HCT116 (cell line): ENCODE measurements around the gene CEP20. TPM values are rescaled to one million over a fixed set of nuclear protein-coding genes. Genes with fewer than 3 reads are reported as not detected.

Experiments used
- ATAC-seq: fragments of 200-7000 bp; cut with Tn5 transposase; 2 replicates; pipeline ENCODE4 v1.9.1; 2020; ENCODE audit warnings: mild to moderate bottlenecking, moderate library complexity
- BruUV-seq: library from RNA; stranded (reverse); fragments of 400-500 nt; replicated peaks from 2 replicates; lab custom pipeline; 2021; lab: Mats Ljungman, UMichigan
- CTCF ChIA-PET: fragments of 300-600 bp; sonication (Branson Sonifier 250); formaldehyde crosslinking; loops from one replicate; lab custom pipeline; 2021; ENCODE audit warnings: antibody characterized with exemption; lab: Charles Lee
- POLR2A ChIA-PET: fragments of 300-600, 350-600 bp; sonication (Branson Sonifier 250); formaldehyde crosslinking; loops from one replicate; lab custom pipeline; 2021; ENCODE audit warnings: antibody characterized with exemption; lab: Charles Lee
- RAD21 ChIA-PET, 2 experiments: fragments of 300-600 bp; sonication (Branson Sonifier 250); formaldehyde crosslinking; loops; one replicate each; lab custom pipeline; 2023; ENCODE audit warnings: low total read pairs in 2 of 2; ENCODE audit not compliant: uncharacterized antibody in 2 of 2, unreplicated experiment in 2 of 2, low non-redundant PET in 1 of 2; lab: Charles Lee
- DNase-seq: peaks from one replicate; pipeline ENCODE4 v3.0.0-alpha.2; 2010; ENCODE audit warnings: low read depth, low spot score
- H2AFZ ChIP-seq: fragments of 200-600 bp; shearing (Covaris generic), sonication (generic); 2 replicates; pipeline ENCODE4 v1.6.1; 2017; ENCODE audit warnings: low read depth, mixed run types, mixed read lengths, antibody characterized with exemption, low read length; ENCODE audit not compliant: poor library complexity, severe bottlenecking
- H3K27ac ChIP-seq: 2 replicates; pipeline ENCODE4 v1.5.1; 2012; ENCODE audit warnings: low read depth, low read length
- H3K27me3 ChIP-seq: fragments of 200-600 bp; sonication (generic); 2 replicates; pipeline ENCODE4 v1.6.1; 2016; ENCODE audit warnings: mixed run types, low read length, mixed read lengths; ENCODE audit not compliant: insufficient read depth
- H3K36me3 ChIP-seq, 2 experiments: fragments of 200-500 bp in 1 of 2; fragments of 200-600 bp in 1 of 2; sonication (Bioruptor generic) in 1 of 2; sonication (generic) in 1 of 2; 2 replicates each; pipeline versions ENCODE4 v1.5.1 to v1.6.1; 2014 to 2016; ENCODE audit warnings: low read length in 2 of 2, inconsistent platforms in 1 of 2, mixed read lengths in 1 of 2, mixed run types in 1 of 2; ENCODE audit not compliant: insufficient read depth in 2 of 2, control insufficient read depth in 1 of 2
- H3K4me1 ChIP-seq, 2 experiments: fragments of 200-600 bp in 1 of 2; sonication (generic) in 1 of 2; 2 replicates each; pipeline versions ENCODE4 v1.5.1 to v1.6.1; 2012 to 2017; ENCODE audit warnings: low read length in 2 of 2, inconsistent platforms in 1 of 2, mild to moderate bottlenecking in 1 of 2, mixed read lengths in 1 of 2, mixed run types in 1 of 2, moderate library complexity in 1 of 2; ENCODE audit not compliant: insufficient read depth in 2 of 2, control insufficient read depth in 1 of 2
- H3K4me2 ChIP-seq: fragments of 200-600 bp; sonication (generic); 2 replicates; pipeline ENCODE4 v1.6.1; 2017; ENCODE audit warnings: mixed run types, low read length, mixed read lengths
- H3K4me3 ChIP-seq, 2 experiments: fragments of 200-600 bp in 1 of 2; sonication (generic) in 1 of 2; replicated peaks in 1 of 2; 2 replicates each; pipeline ENCODE4 v1.5.1; 2011 to 2016; ENCODE audit warnings: low read length in 2 of 2, control low read depth in 1 of 2, low read depth in 1 of 2, mild to moderate bottlenecking in 1 of 2, mixed read lengths in 1 of 2, mixed run types in 1 of 2
- H3K79me2 ChIP-seq: fragments of 200-600 bp; sonication (generic); 2 replicates; pipeline ENCODE4 v1.6.1; 2017; ENCODE audit warnings: mild to moderate bottlenecking, mixed run types, low read length, moderate library complexity, mixed read lengths; ENCODE audit not compliant: insufficient read depth
- H3K9ac ChIP-seq: fragments of 200-600 bp; sonication (generic); 2 replicates; pipeline ENCODE4 v1.6.1; 2016; ENCODE audit warnings: low read length, mixed read lengths
- H3K9me2 ChIP-seq: fragments of 200-600 bp; sonication (generic), shearing (Covaris generic); 2 replicates; pipeline ENCODE4 v1.6.1; 2017; ENCODE audit warnings: mixed run types, mild to moderate bottlenecking, moderate library complexity; ENCODE audit not compliant: insufficient read depth
- H3K9me3 ChIP-seq, 2 experiments: fragments of 200-500 bp in 1 of 2; fragments of 200-600 bp in 1 of 2; sonication (Bioruptor generic) in 1 of 2; sonication (generic) in 1 of 2; 2 replicates each; pipeline ENCODE4 v1.6.1; 2014 to 2017; ENCODE audit warnings: low read length in 2 of 2, mixed read lengths in 2 of 2, inconsistent platforms in 1 of 2, low read depth in 1 of 2, mild to moderate bottlenecking in 1 of 2, mixed run types in 1 of 2, moderate library complexity in 1 of 2; ENCODE audit not compliant: control insufficient read depth in 1 of 2, insufficient read depth in 1 of 2
- H4K20me1 ChIP-seq: fragments of 200-600 bp; sonication (generic), shearing (Covaris generic); 2 replicates; pipeline ENCODE4 v1.6.1; 2017; ENCODE audit warnings: mixed run types, mild to moderate bottlenecking, moderate library complexity; ENCODE audit not compliant: insufficient read depth
- CBX3 ChIP-seq: IDR thresholded peaks from 2 replicates; pipeline ENCODE4 v1.6.1; 2012; ENCODE audit warnings: low read depth
- CEBPB ChIP-seq: IDR thresholded peaks from 2 replicates; pipeline ENCODE4 v1.6.1; 2012; ENCODE audit warnings: low read depth
- EGR1 ChIP-seq: IDR thresholded peaks from 2 replicates; pipeline ENCODE4 v1.6.1; 2012; ENCODE audit warnings: low read depth
- ELF1 ChIP-seq: IDR thresholded peaks from 2 replicates; pipeline ENCODE4 v1.6.1; 2012; ENCODE audit warnings: low read depth, borderline replicate concordance
- EZH2 ChIP-seq: fragments of 200-600 bp; sonication (generic); IDR thresholded peaks from 2 replicates; pipeline ENCODE4 v1.6.1; 2017; ENCODE audit warnings: antibody characterized with exemption, mixed run types
- FOSL1 ChIP-seq: IDR thresholded peaks from 2 replicates; pipeline ENCODE4 v1.6.1; 2012; ENCODE audit warnings: low read depth
- JUND ChIP-seq: IDR thresholded peaks from 2 replicates; pipeline ENCODE4 v1.6.1; 2012
- MAX ChIP-seq: IDR thresholded peaks from 2 replicates; pipeline ENCODE4 v1.6.1; 2012
- POLR2A ChIP-seq: IDR thresholded peaks from 2 replicates; pipeline ENCODE4 v1.7.0; 2011; ENCODE audit warnings: borderline replicate concordance; ENCODE audit not compliant: insufficient read depth, insufficient read length; ENCODE audit errors: extremely low read depth
- POLR2AphosphoS5 ChIP-seq: IDR thresholded peaks from 2 replicates; pipeline ENCODE4 v1.6.1; 2011; ENCODE audit warnings: mild to moderate bottlenecking, low read depth, low read length, moderate library complexity
- SIN3A ChIP-seq: IDR thresholded peaks from 2 replicates; pipeline ENCODE4 v1.6.1; 2012; ENCODE audit warnings: low read depth
- SP1 ChIP-seq: IDR thresholded peaks from 2 replicates; pipeline ENCODE4 v1.6.1; 2012; ENCODE audit warnings: low read depth
- SRF ChIP-seq: IDR thresholded peaks from 2 replicates; pipeline ENCODE4 v1.6.1; 2012; ENCODE audit warnings: low read depth
- TCF7L2 ChIP-seq: IDR thresholded peaks from 2 replicates; pipeline ENCODE4 v1.7.0; 2011; ENCODE audit warnings: borderline replicate concordance, inconsistent platforms; ENCODE audit not compliant: insufficient read depth, insufficient read length; ENCODE audit errors: extremely low read depth
- YY1 ChIP-seq: IDR thresholded peaks from 2 replicates; pipeline ENCODE4 v1.6.1; 2011; ENCODE audit warnings: low read length, low read depth, moderate library complexity, mild to moderate bottlenecking; ENCODE audit not compliant: insufficient replicate concordance; ENCODE audit errors: extremely low read depth
- ZNF274 ChIP-seq: fragments of 200-500 bp; sonication (Bioruptor generic); IDR thresholded peaks from 2 replicates; pipeline ENCODE4 v1.6.1; 2014; ENCODE audit warnings: mild to moderate bottlenecking, low read depth, low read length, inconsistent platforms
- intact Hi-C: fragments of 100-400 bp; cut with micrococcal nuclease; formaldehyde crosslinking; loops from 2 replicates; pipeline ENCODE4 v1.10.0; 2022
- total RNA-seq: library from RNA; stranded (reverse); gene quantifications from one replicate; pipeline ENCODE4 v1.2.1, GENCODE V29; 2021; ENCODE audit not compliant: unreplicated experiment
- TF ChIP-seq, protein P1 (sequence below): IDR thresholded peaks from 2 replicates; pipeline ENCODE4 v1.6.1; 2012
- TF ChIP-seq, protein P2 (sequence below): IDR thresholded peaks from 2 replicates; pipeline ENCODE4 v1.6.1; 2012; ENCODE audit warnings: low read depth
- TF ChIP-seq, protein P3 (sequence below): IDR thresholded peaks from 2 replicates; pipeline ENCODE4 v1.6.1; 2011; ENCODE audit warnings: mild to moderate bottlenecking, low read length, moderate library complexity; ENCODE audit not compliant: insufficient replicate concordance; ENCODE audit errors: extremely low read depth
- TF ChIP-seq, protein P4 (sequence below), 3 experiments: fragments of 200-600 bp in 1 of 3; sonication (generic) in 1 of 3; IDR thresholded peaks in 2 of 3; conservative IDR thresholded peaks in 1 of 3; 2 replicates each; pipeline ENCODE4 v1.5.1; 2012 to 2017; ENCODE audit warnings: low read depth in 2 of 3, low read length in 2 of 3, antibody characterized with exemption in 1 of 3, borderline replicate concordance in 1 of 3, control low read depth in 1 of 3, mild to moderate bottlenecking in 1 of 3, mixed read lengths in 1 of 3, mixed run types in 1 of 3, moderate library complexity in 1 of 3; ENCODE audit not compliant: insufficient read depth in 1 of 3

The CEP20 gene
- total RNA-seq, 1 experiment from 2014 or later: 67.7 TPM

DNA sequence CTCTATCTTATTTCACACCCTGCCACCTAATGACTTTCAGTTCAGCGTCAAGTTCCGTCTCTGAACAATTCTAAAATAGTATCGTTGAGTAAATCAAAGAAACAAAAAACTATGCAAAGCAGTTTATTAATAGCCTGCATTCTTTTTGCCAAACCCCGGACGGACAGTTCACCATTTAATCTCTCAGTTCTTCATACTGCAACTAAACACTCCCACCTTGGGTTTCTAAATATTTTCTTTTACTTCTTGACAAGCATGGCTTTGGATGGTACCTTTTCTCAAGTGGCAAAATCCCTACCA lies 32.7 kb downstream of the CEP20 start:
- BruUV-seq: no TSS peak
- H3K79me2 ChIP-seq: no peaks in the 10 kb centered on the region
- H2AFZ ChIP-seq: no peak overlapping the region
- H3K9me3 ChIP-seq: no peaks in the 10 kb centered on the region
- ATAC-seq: no peak
- no peak for TF ChIP-seq YY1
- no peak for TF ChIP-seq SRF
- TF ChIP-seq POLR2AphosphoS5: no peak
- no peak for TF ChIP-seq FOSL1
- TF ChIP-seq, protein P1, sequence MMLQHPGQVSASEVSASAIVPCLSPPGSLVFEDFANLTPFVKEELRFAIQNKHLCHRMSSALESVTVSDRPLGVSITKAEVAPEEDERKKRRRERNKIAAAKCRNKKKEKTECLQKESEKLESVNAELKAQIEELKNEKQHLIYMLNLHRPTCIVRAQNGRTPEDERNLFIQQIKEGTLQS: no peak
- no peak for TF ChIP-seq MAX
- TF ChIP-seq POLR2A: no peak
- TF ChIP-seq SIN3A: no peak
- no peak for TF ChIP-seq CBX3
- no peak for TF ChIP-seq ZNF274
- TF ChIP-seq, protein P2, sequence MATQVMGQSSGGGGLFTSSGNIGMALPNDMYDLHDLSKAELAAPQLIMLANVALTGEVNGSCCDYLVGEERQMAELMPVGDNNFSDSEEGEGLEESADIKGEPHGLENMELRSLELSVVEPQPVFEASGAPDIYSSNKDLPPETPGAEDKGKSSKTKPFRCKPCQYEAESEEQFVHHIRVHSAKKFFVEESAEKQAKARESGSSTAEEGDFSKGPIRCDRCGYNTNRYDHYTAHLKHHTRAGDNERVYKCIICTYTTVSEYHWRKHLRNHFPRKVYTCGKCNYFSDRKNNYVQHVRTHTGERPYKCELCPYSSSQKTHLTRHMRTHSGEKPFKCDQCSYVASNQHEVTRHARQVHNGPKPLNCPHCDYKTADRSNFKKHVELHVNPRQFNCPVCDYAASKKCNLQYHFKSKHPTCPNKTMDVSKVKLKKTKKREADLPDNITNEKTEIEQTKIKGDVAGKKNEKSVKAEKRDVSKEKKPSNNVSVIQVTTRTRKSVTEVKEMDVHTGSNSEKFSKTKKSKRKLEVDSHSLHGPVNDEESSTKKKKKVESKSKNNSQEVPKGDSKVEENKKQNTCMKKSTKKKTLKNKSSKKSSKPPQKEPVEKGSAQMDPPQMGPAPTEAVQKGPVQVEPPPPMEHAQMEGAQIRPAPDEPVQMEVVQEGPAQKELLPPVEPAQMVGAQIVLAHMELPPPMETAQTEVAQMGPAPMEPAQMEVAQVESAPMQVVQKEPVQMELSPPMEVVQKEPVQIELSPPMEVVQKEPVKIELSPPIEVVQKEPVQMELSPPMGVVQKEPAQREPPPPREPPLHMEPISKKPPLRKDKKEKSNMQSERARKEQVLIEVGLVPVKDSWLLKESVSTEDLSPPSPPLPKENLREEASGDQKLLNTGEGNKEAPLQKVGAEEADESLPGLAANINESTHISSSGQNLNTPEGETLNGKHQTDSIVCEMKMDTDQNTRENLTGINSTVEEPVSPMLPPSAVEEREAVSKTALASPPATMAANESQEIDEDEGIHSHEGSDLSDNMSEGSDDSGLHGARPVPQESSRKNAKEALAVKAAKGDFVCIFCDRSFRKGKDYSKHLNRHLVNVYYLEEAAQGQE: no peak
- TF ChIP-seq ELF1: no peak
- TF ChIP-seq, protein P3, sequence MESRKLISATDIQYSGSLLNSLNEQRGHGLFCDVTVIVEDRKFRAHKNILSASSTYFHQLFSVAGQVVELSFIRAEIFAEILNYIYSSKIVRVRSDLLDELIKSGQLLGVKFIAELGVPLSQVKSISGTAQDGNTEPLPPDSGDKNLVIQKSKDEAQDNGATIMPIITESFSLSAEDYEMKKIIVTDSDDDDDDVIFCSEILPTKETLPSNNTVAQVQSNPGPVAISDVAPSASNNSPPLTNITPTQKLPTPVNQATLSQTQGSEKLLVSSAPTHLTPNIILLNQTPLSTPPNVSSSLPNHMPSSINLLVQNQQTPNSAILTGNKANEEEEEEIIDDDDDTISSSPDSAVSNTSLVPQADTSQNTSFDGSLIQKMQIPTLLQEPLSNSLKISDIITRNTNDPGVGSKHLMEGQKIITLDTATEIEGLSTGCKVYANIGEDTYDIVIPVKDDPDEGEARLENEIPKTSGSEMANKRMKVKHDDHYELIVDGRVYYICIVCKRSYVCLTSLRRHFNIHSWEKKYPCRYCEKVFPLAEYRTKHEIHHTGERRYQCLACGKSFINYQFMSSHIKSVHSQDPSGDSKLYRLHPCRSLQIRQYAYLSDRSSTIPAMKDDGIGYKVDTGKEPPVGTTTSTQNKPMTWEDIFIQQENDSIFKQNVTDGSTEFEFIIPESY: no peak
- TF ChIP-seq CEBPB: no peak
- no peak for TF ChIP-seq TCF7L2
- TF ChIP-seq EZH2: no peak
- TF ChIP-seq JUND: no peak
- TF ChIP-seq SP1: no peak
- no peak for TF ChIP-seq EGR1
- TF ChIP-seq, protein P4, sequence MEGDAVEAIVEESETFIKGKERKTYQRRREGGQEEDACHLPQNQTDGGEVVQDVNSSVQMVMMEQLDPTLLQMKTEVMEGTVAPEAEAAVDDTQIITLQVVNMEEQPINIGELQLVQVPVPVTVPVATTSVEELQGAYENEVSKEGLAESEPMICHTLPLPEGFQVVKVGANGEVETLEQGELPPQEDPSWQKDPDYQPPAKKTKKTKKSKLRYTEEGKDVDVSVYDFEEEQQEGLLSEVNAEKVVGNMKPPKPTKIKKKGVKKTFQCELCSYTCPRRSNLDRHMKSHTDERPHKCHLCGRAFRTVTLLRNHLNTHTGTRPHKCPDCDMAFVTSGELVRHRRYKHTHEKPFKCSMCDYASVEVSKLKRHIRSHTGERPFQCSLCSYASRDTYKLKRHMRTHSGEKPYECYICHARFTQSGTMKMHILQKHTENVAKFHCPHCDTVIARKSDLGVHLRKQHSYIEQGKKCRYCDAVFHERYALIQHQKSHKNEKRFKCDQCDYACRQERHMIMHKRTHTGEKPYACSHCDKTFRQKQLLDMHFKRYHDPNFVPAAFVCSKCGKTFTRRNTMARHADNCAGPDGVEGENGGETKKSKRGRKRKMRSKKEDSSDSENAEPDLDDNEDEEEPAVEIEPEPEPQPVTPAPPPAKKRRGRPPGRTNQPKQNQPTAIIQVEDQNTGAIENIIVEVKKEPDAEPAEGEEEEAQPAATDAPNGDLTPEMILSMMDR (IDR thresholded peaks at IDR 0.05 in 2 of 3, conservative IDR thresholded peaks at IDR 0.05 in 1 of 3; ENCODE audit: borderline replicate concordance in 1 of 3, insufficient read depth in 1 of 3, low read depth in 2 of 3, low read length in 2 of 3): no peak
- TF ChIP-seq, all 23 proteins: peak for 0
- Histone ChIP-seq H3K27me3 (no peaks in the 10 kb centered on the region), H3K36me3 (no peaks in the 10 kb centered on the region), H4K20me1 (no peaks in the 10 kb centered on the region), H3K9me2 (no peaks in the 10 kb centered on the region), H3K27ac (no peak overlapping the region), H3K4me3 (no peak overlapping the region), H3K9ac (no peak overlapping the region), H3K4me1 (no peaks in the 10 kb centered on the region), H3K4me2 (no peak overlapping the region)
- RAD21 ChIA-PET: no interaction called here
- CTCF ChIA-PET: no interaction called here
- no peak for DNase-seq
- POLR2A ChIA-PET: no interaction called here
- intact Hi-C loops: no loop called here
